Prostate gland (tissue), 2 donors: ENCODE results near the gene C1QTNF7. TPM values are rescaled to one million over a fixed set of nuclear protein-coding genes. Genes with fewer than 3 reads are reported as not detected.

Experiments used
- DNase-seq: peaks from one replicate; pipeline ENCODE4 v3.0.0-alpha.2; 2019; ENCODE audit warnings: low spot score
- H3K27ac ChIP-seq, 2 donors: fragments of 200-600 bp; sonication (generic); 2 replicates each; pipeline ENCODE4 v1.5.1; 2017 to 2019
- H3K27me3 ChIP-seq: fragments of 200-600 bp; sonication (generic); replicated peaks from 2 replicates; pipeline ENCODE4 v1.5.1; 2019; ENCODE audit not compliant: insufficient read depth
- H3K36me3 ChIP-seq, 2 donors: fragments of 200-600 bp; sonication (generic); 1 replicate in 1 of 2; 2 replicates in 1 of 2; pipeline versions ENCODE4 v1.5.1 to v1.8.1; 2017 to 2019
- H3K4me1 ChIP-seq: fragments of 200-600 bp; sonication (generic); replicated peaks from 2 replicates; pipeline ENCODE4 v1.5.1; 2019
- H3K4me3 ChIP-seq, 2 donors: fragments of 200-600 bp; sonication (generic); 2 replicates each; pipeline ENCODE4 v1.5.1; 2017 to 2019
- H3K9me3 ChIP-seq: fragments of 200-600 bp; sonication (generic); 2 replicates; pipeline ENCODE4 v1.5.1; 2017
- POLR2A ChIP-seq: fragments of 450-650 bp; IDR thresholded peaks from one replicate; pipeline ENCODE4 v1.6.1; 2016; ENCODE audit warnings: antibody characterized with exemption, mild to moderate bottlenecking
- POLR2AphosphoS5 ChIP-seq: sonication (generic); formaldehyde crosslinking; IDR thresholded peaks from one replicate; pipeline ENCODE4 v1.6.1; 2017; ENCODE audit warnings: antibody characterized with exemption
- WGBS: methylation state at CpG from one replicate; pipeline ENCODE4 v1.1.5; 2018; 5-methylcytosine and 5-hydroxymethylcytosine counted together
- intact Hi-C: fragments of 100-400 bp; cut with DNase I; formaldehyde crosslinking; loops from one replicate; pipeline ENCODE4 v1.14.2; 2022
- total RNA-seq, 2 donors: library from RNA; depleted of rRNA; stranded (reverse); fragments of >200 nt; gene quantifications; one replicate each; pipeline ENCODE4 v1.1.0, GENCODE V29; 2016
- TF ChIP-seq, protein P1 (sequence below), 4 experiments: fragments of 200-600 bp in 2 of 4; fragments of 450-650 bp in 2 of 4; sonication (generic) in 2 of 4; IDR thresholded peaks; 1 replicate in 3 of 4; 2 replicates in 1 of 4; pipeline ENCODE4 v1.5.1; 2016 to 2019; ENCODE audit warnings: antibody characterized with exemption in 4 of 4, mild to moderate bottlenecking in 2 of 4, moderate library complexity in 2 of 4

C1QTNF7 gene
- total RNA-seq, 2 donors from 2014 or later = 4.6 to 6.0 TPM

DNA sequence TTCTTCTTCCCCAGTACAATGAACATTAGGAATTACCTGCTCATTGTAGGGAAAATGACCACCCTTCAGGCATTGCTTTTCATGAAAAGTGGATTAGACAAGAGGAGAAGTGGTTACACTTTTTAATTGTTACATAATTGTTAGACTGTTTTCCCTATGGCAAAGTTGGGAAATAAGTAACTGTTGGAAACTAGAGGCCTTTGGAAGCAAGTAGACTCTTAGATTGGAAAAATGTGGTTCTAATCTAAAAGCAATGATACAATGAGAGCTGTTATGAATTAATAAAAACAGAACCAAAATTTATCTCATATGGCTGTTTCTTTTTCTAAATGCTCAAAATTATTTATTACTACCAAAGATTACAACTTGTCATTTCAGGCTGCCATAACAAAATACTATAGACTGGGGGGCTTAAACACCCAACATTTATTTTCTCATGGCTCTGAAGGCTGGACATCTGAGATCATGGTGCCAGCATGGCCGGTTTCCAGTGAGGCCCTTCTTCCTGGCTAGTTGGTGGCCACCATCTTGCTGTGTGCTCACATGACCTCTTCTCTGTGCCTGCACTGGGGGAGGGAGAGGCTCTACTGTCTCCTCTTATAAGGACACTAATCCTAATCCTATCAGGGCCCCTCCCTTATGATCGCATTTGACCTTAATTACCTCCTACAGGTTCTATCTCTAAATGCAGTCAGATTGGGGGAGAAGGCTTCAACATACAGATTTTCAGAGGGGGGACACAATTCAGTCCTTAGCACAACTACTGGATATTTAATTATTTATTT is 54.3 kb downstream of the C1QTNF7 start:
- WGBS = 98% methylated on average over 2 of the region's 2 CpGs
- DNase-seq = no peak
- TF ChIP-seq, protein P1, sequence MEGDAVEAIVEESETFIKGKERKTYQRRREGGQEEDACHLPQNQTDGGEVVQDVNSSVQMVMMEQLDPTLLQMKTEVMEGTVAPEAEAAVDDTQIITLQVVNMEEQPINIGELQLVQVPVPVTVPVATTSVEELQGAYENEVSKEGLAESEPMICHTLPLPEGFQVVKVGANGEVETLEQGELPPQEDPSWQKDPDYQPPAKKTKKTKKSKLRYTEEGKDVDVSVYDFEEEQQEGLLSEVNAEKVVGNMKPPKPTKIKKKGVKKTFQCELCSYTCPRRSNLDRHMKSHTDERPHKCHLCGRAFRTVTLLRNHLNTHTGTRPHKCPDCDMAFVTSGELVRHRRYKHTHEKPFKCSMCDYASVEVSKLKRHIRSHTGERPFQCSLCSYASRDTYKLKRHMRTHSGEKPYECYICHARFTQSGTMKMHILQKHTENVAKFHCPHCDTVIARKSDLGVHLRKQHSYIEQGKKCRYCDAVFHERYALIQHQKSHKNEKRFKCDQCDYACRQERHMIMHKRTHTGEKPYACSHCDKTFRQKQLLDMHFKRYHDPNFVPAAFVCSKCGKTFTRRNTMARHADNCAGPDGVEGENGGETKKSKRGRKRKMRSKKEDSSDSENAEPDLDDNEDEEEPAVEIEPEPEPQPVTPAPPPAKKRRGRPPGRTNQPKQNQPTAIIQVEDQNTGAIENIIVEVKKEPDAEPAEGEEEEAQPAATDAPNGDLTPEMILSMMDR (IDR thresholded peaks at IDR 0.05) = no peak
- no peak for TF ChIP-seq POLR2AphosphoS5
- no peak for TF ChIP-seq POLR2A
- Histone ChIP-seq H3K9me3 (no peaks in the 10 kb centered on the region), H3K36me3 (no peaks in the 10 kb centered on the region), H3K27ac (no peak overlapping the region), H3K4me1 (no peaks in the 10 kb centered on the region), H3K4me3 (no peak overlapping the region), H3K27me3 (no peaks in the 10 kb centered on the region)
- intact Hi-C loops = loop anchor here (5.0 kb wide), 1 partner anchor 475 kb away; no protein-coding TSS in a partner anchor

DNA sequence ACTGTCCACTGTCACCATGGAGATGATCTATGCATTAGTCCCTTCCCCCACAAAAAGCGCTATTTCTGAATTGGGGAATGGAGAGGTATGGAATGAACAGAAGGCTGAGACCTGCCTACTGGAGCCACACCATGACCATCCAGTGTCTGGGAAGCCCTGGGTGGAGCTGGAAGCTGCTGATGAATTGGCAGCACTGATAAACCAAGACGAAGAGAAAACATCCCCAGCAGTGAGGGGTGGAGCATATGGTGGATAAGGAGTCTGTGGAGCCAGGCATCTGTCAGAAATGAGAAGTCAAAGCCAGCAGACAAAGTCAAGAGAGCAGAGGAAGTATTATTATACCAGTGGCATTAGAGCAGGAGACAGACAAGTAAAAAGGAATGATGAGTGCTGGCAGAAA is 55.0 kb downstream of the C1QTNF7 start:
- 74% methylated on average over 2 of the region's 2 CpGs for WGBS
- no peaks in the 10 kb centered on the region for H3K27me3 ChIP-seq
- no peak overlapping the region for H3K4me3 ChIP-seq
- no peak for DNase-seq
- no peaks in the 10 kb centered on the region for H3K36me3 ChIP-seq
- intact Hi-C loops = loop anchor here (5.0 kb wide), 1 partner anchor 474 kb away; no protein-coding TSS in a partner anchor
- no peaks in the 10 kb centered on the region for H3K4me1 ChIP-seq
- no peaks in the 10 kb centered on the region for H3K9me3 ChIP-seq
- no peak for TF ChIP-seq POLR2AphosphoS5
- TF ChIP-seq, protein P1 (IDR thresholded peaks at IDR 0.05) = no peak
- TF ChIP-seq POLR2A = no peak
- no peak overlapping the region for H3K27ac ChIP-seq

DNA sequence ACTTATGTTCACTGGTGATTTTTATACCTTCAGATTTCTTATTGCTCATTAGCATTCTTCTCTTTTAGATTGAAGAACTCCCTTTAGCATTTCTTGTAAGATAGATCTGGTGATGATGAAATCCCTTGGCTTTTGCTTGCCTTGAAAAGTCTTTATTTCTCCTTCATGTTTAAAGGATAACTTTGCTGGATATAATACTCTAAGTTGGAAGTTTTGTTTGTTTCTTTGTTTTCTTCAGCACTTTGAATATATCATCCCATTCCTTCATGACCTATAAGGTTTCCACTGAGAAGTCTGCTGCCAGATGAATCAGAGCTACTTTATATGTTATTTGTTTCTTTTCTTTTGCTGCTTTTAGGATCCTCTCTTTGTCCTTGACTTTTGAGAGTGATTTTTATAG is 60.3 kb downstream of the C1QTNF7 start:
- Histone ChIP-seq H3K27me3 (no peaks in the 10 kb centered on the region), H3K36me3 (no peaks in the 10 kb centered on the region), H3K27ac (no peak overlapping the region), H3K4me3 (no peak overlapping the region), H3K9me3 (no peaks in the 10 kb centered on the region), H3K4me1 (no peaks in the 10 kb centered on the region)
- DNase-seq = no peak
- TF ChIP-seq POLR2A = no peak
- TF ChIP-seq, protein P1 (IDR thresholded peaks at IDR 0.05) = no peak
- TF ChIP-seq POLR2AphosphoS5 = no peak
- intact Hi-C loops = no loop called here

DNA sequence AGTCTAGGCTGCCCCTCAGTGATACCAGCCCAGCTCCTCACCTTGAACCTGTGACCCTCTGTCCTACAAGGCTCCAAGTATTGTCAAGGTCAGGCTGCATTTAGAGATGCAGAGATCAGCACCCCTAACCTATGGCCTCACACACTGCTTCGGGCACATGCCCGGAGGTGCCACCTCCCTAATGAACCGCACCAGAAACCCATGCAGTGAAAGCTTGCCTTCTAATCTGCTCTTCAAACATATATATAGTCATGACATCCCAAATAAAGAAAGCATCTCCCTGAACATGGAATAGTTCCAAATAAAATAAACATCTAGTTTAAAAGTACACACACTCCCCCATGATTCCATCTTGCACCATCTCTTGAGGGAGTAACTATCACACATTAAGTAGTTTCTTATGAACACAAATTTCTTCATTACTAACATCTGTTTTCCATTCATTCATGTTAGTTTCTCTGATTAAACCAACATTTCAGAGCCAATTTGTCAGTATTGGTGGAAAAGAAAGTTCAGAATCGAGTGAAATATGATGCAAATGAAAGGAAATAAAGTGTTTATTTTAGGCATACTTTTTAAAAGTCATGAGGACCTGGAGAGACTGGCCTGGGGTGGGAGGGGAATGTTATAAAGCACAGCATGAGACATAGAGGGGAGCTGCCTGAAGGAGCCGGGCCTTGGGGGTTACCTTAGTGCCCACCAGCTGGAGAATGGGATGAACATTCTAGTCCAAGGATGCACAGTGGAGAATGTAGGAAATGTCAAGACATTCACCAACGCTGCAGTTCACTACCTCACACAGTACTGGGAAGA is 61.0 kb downstream of the C1QTNF7 start:
- no peak for DNase-seq
- no peak overlapping the region for H3K4me3 ChIP-seq

More for the DNA sequence above, 61.0 kb downstream of the C1QTNF7 start:
- TF ChIP-seq POLR2A (no peak), POLR2AphosphoS5 (no peak)
- TF ChIP-seq, protein P1 (IDR thresholded peaks at IDR 0.05) = no peak
- H3K9me3 ChIP-seq = no peaks in the 10 kb centered on the region
- 81% methylated on average over 6 of the region's 6 CpGs for WGBS
- no peaks in the 10 kb centered on the region for H3K4me1 ChIP-seq
- no peaks in the 10 kb centered on the region for H3K36me3 ChIP-seq
- intact Hi-C loops = no loop called here
- no peaks in the 10 kb centered on the region for H3K27me3 ChIP-seq
- no peak overlapping the region for H3K27ac ChIP-seq
